HG03280 (cell line): ENCODE data around the gene TMEM52B.
"Not testable (repeated sequence)": the region's sequence is repeated elsewhere in the genome, so short reads cannot be mapped to it uniquely, and the experiment has no call there.

Experiments used
- ATAC-seq: cut with Tn5 transposase; IDR thresholded peaks from one replicate; pipeline ENCODE4 v1.9.1; 2021; ENCODE audit warnings: mild to moderate bottlenecking, moderate library complexity; ENCODE audit not compliant: unreplicated experiment

The TMEM52B gene

GRCh38 chr12:10170216-10170615 is 8.6 kb upstream of the TMEM52B start:
- no peak for ATAC-seq

GRCh38 chr12:10171973-10172728 is 6.7 kb upstream of the TMEM52B start, which contains the start of gene OLR1:
TSS of gene OLR1 (minus strand) at chr12:10172132. CDS start at chr12:10172077, 55 bp downstream.
- ATAC-seq: no peak

GRCh38 chr12:10174986-10175614 is 3.7 kb upstream of the TMEM52B start:
- ATAC-seq: no peak

GRCh38 chr12:10175846-10176636 is 2.8 kb upstream of the TMEM52B start:
- ATAC-seq: no peak

GRCh38 chr12:10179776-10180181 is 947 bp downstream of the TMEM52B start:
- no peak for ATAC-seq

- ATAC-seq: no peak
These were observed 3.7 kb downstream of the TMEM52B start for GRCh38 chr12:10182354-10183049.

GRCh38 chr12:10184261-10184843 is 5.5 kb downstream of the TMEM52B start:
- ATAC-seq: no peak

- no peak for ATAC-seq
These were observed 7.5 kb downstream of the TMEM52B start for GRCh38 chr12:10186299-10186698.

- ATAC-seq: not testable (repeated sequence)
These were observed 8.1 kb downstream of the TMEM52B start for GRCh38 chr12:10186958-10187357.

- no peak for ATAC-seq
These were observed 10.8 kb downstream of the TMEM52B start for GRCh38 chr12:10189653-10190052.

GRCh38 chr12:10190558-10191388 is 11.9 kb downstream of the TMEM52B start:
- peak; percentile 75 for ATAC-seq

GRCh38 chr12:10191865-10192264 is 13.0 kb downstream of the TMEM52B start:
- ATAC-seq: no peak

- no peak for ATAC-seq
These were observed 15.4 kb downstream of the TMEM52B start for GRCh38 chr12:10194160-10194670.

- no peak for ATAC-seq
These were observed 17.4 kb downstream of the TMEM52B start for GRCh38 chr12:10196210-10196609.

GRCh38 chr12:10197879-10198278 is 19.0 kb downstream of the TMEM52B start:
- no peak for ATAC-seq

GRCh38 chr12:10204495-10204894 is 25.7 kb downstream of the TMEM52B start:
- ATAC-seq: not testable (repeated sequence)

- ATAC-seq: no peak
These were observed 26.5 kb downstream of the TMEM52B start for GRCh38 chr12:10205220-10205807.

GRCh38 chr12:10207136-10207535 is 28.3 kb downstream of the TMEM52B start:
- ATAC-seq: no peak

GRCh38 chr12:10210225-10210624 is 31.4 kb downstream of the TMEM52B start:
- no peak for ATAC-seq
